HG03175 (cell line): ENCODE data around the gene OR51E2.

Source experiments
- ATAC-seq: cut with Tn5 transposase; IDR thresholded peaks from one replicate; pipeline ENCODE4 v1.9.1; 2021; ENCODE audit warnings: mild to moderate bottlenecking, moderate library complexity; ENCODE audit not compliant: unreplicated experiment

The OR51E2 gene

GRCh38 chr11:4664786-4665185, 32.9 kb downstream of the OR51E2 start:
- no peak for ATAC-seq

GRCh38 chr11:4664183-4664582, 33.5 kb downstream of the OR51E2 start:
- ATAC-seq, result no peak

GRCh38 chr11:4662876-4663275, 34.8 kb downstream of the OR51E2 start:
- ATAC-seq, result no peak

- no peak for ATAC-seq
Measured at GRCh38 chr11:4658629-4659445, 38.8 kb downstream of the OR51E2 start.

GRCh38 chr11:4654635-4655369, 42.9 kb downstream of the OR51E2 start:
- ATAC-seq, result peak; percentile 65

- no peak for ATAC-seq
Measured at GRCh38 chr11:4647766-4648165, 49.9 kb downstream of the OR51E2 start.

GRCh38 chr11:4645974-4646373, 51.7 kb downstream of the OR51E2 start:
- ATAC-seq, result no peak

- ATAC-seq, result no peak
Measured at GRCh38 chr11:4644233-4644632, 53.4 kb downstream of the OR51E2 start.

- no peak for ATAC-seq
Measured at GRCh38 chr11:4643682-4644081, 54.0 kb downstream of the OR51E2 start, which contains the start of gene OR51E1. Gene OR51E1 (plus strand): TSS chr11:4643982. CDS start chr11:4652527, 8,545 bp downstream.

GRCh38 chr11:4643076-4643475, 54.6 kb downstream of the OR51E2 start:
- ATAC-seq, result no peak

GRCh38 chr11:4642043-4642442, 55.6 kb downstream of the OR51E2 start:
- no peak for ATAC-seq

GRCh38 chr11:4641501-4641900, 56.2 kb downstream of the OR51E2 start:
- ATAC-seq, result no peak

GRCh38 chr11:4639931-4640330, 57.7 kb downstream of the OR51E2 start:
- no peak for ATAC-seq

- no peak for ATAC-seq
Measured at GRCh38 chr11:4637662-4638047, 60.0 kb downstream of the OR51E2 start.

GRCh38 chr11:4636962-4637661, 60.5 kb downstream of the OR51E2 start, which contains the start of gene OR51D1:
Gene OR51D1 (plus strand): TSS chr11:4637477. CDS start chr11:4639791, 2,314 bp downstream.
- ATAC-seq, result peak; percentile 97

GRCh38 chr11:4636136-4636535, 61.5 kb downstream of the OR51E2 start:
- ATAC-seq, result no peak
